GM18519 (cell line): ENCODE measurements around the gene PKIB.
"Not testable (repeated sequence)": the region's sequence is repeated elsewhere in the genome, so short reads cannot be mapped to it uniquely, and the experiment has no call there.

Experiments
- ATAC-seq: cut with Tn5 transposase; IDR thresholded peaks from one replicate; pipeline ENCODE4 v1.9.1; 2021; ENCODE audit warnings: mild to moderate bottlenecking, moderate library complexity; ENCODE audit not compliant: unreplicated experiment, low FRiP score

PKIB gene

DNA sequence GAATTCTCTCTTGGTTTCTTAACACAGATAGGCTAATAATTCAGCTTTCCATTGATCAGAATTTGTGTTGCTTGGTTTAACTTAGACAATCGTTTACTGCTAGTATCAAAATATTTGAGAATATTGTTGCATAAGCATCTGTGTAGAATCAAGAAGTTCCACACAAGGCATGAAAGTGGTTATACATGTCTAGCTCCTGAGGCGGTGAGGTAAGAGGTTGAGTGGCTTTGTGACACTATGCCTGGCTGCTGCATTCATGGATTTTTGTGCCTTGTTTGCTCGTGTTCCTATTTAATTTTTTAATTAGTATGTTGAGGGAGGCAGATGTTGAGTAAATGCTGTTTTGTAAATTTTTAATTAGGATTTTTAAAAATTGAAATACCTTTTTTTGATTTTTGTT lies 10.2 kb downstream of the PKIB start:
- ATAC-seq, result no peak

- ATAC-seq, result no peak
Measured at GRCh38 chr6:122620902-122621301, 10.7 kb downstream of the PKIB start.

DNA sequence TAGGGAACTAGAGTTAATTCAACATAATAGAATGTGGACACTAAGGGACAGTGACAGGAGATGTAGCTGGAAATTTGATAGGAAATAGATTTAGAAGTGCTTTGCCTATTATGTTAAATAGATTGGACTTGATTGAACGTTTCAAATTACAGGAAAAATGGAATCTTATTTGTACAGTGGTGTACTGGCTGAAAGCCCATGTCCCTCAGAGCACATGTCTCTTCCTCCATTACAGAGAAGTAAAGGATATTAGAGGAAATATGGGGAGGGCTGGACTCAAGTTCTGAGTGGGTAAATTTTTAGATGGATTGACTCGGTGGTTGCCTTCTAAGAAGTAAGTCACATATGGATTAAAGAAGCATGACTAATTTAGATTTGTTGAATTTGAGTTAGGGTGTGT lies 11.4 kb downstream of the PKIB start:
- no peak for ATAC-seq

- no peak for ATAC-seq
Measured at GRCh38 chr6:122622479-122622878, 12.3 kb downstream of the PKIB start.

- no peak for ATAC-seq
Measured at GRCh38 chr6:122623279-122623678, 13.1 kb downstream of the PKIB start.

- ATAC-seq, result no peak
Measured at GRCh38 chr6:122624853-122625252, 14.6 kb downstream of the PKIB start.

GRCh38 chr6:122628714-122629113 lies 18.5 kb downstream of the PKIB start:
- ATAC-seq, result no peak

- no peak for ATAC-seq
Measured at GRCh38 chr6:122631571-122632249, 21.5 kb downstream of the PKIB start.

- no peak for ATAC-seq
Measured at GRCh38 chr6:122640366-122640765, 30.2 kb downstream of the PKIB start.

DNA sequence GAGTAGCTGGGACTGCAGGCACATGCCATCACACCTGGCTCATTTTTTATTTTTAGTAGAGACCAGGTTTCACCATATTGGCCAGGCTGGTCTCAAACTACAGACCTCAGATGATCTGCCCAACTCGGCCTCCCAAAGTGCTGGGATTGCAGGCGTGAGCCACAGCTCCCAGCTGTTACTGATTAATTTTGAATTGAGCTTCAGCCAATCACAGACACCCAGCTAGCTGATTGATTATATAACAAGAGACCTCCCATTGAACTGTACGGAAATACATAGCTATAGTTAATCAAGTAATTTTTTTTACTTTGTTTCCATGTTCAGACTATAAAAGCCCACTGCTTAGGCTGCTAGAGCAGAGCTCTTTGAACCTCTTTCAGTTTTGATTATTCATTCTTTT lies 31.6 kb downstream of the PKIB start:
- no peak for ATAC-seq

DNA sequence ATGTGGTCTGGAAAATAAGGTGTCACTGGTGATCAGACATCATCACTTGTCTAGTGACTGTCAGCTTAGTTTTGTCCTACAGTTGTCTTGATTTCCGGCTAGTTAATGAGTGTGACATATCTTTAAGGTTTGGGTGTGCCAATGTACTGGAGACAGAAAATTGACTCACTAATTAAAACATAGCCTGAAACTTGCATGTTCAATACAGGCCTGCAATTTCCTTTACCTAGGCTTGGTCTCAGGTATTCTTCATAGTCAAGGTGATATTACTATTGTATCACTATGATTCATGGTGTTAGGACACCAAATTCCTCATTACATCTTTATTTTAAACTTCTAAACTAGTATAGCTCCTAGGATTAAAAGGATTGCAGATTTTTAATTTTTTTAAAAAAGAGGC lies 32.4 kb downstream of the PKIB start:
- not testable (repeated sequence) for ATAC-seq

- no peak for ATAC-seq
Measured at GRCh38 chr6:122645256-122645655, 35.1 kb downstream of the PKIB start.

GRCh38 chr6:122647765-122648164 lies 37.6 kb downstream of the PKIB start:
- ATAC-seq, result no peak

- no peak for ATAC-seq
Measured at GRCh38 chr6:122648726-122649125, 38.5 kb downstream of the PKIB start.

- no peak for ATAC-seq
Measured at GRCh38 chr6:122649701-122650100, 39.5 kb downstream of the PKIB start.

- no peak for ATAC-seq
Measured at GRCh38 chr6:122650403-122650802, 40.2 kb downstream of the PKIB start.

DNA sequence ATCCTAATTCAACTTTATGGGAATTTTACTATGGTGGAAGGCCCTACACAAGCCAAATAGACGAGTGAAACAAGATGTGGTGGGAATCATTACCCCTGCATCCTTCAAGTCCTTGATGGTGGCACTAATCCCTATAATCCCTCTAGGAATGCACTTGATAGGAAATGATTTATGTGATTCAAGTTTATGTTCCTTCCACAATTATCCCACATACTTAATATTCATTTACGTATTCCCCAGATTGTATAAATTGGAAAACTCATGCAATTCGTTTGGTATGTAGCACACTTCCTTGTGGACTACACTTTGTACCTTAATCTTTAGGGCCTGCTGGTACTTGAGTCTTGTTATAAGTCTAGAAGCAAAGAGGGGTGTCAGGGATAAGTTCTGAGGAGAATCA lies 40.8 kb downstream of the PKIB start:
- ATAC-seq, result no peak

GRCh38 chr6:122651604-122652003 lies 41.4 kb downstream of the PKIB start:
- no peak for ATAC-seq

DNA sequence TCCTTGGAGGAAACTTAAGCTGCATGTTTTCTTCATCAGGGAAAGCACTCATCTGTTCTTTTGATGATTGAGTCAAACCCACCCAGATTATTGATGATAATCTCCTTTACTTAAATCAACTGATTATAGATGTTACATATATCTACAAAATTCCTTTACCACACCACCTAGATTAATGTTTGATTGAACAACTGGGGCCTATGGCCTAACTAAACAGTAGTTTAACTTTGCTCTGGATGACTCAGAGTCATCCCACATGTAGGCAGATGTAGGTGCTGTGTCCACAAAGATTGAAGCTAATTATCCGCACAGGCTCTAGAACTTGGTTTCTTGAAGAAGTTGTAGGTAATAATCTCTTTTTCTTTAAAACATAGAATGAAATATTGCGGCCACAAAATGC lies 42.2 kb downstream of the PKIB start:
- ATAC-seq, result no peak

DNA sequence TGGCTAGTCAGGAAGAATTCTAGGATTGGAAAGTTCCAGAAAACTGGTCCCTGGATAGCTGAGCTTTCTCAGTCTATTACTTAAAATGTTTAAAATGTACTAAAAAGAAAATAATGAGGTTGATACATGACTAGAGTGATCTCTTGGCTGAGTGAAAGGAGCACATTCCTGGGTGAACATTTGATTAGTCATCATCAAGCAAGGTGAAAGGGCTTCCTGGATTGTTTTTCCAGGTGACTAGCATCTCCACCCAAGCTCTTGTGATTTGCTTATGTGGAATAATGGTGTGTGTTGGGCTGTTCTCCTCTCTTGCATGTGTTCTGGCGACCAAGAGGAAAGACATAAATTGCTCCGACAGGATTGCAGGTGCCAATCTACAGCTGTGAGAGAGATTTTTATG lies 42.9 kb downstream of the PKIB start:
- ATAC-seq, result no peak

DNA sequence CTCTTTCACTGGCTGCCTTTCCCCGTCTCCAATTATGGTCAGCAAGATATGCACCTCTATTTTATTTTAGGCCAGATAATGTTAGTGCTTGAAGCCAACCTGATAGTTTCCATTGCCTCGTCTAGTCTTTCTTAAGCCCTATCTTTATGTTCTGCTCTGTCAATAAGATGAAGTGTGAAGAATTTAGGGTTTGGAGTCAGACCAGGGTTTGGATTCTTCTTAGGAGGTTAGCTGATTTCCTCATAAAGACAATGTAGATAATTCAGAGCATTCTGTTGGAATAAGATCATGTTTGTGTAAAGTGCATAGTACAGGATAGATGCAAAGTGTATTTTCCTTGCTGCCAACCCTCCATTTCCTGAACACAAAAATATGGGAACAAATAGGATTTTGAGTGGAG lies 43.8 kb downstream of the PKIB start:
- ATAC-seq, result no peak

- no peak for ATAC-seq
Measured at GRCh38 chr6:122657601-122658000, 47.4 kb downstream of the PKIB start.

DNA sequence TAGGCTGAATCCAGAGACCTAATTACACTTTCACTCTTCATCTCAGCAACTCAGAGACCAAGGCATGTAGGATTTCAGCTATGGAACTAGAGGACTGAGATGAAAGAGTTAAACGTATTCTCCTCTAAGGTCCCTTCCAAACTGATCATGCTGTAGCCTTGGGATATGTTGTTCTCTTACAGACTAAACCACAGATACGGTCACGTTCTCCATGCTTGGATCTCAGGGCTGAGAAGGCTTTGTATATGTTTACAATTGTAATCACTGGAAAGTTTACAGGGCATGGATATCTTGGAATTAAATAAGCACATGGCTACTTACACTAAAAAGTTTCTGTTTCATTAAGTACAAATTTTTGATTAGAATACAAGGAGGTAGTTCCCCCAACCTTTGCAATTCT lies 50.1 kb downstream of the PKIB start:
- ATAC-seq, result no peak
